HuH-7.5 (cell line): ENCODE results near the gene TAS2R4.
"Not testable (repeated sequence)": the region's sequence is repeated elsewhere in the genome, so short reads cannot be mapped to it uniquely, and the experiment has no call there.

ENCODE experiments used
- DNase-seq: peaks from one replicate; pipeline ENCODE4 v3.0.0; 2011; ENCODE audit warnings: low spot score

The TAS2R4 gene, protein sequence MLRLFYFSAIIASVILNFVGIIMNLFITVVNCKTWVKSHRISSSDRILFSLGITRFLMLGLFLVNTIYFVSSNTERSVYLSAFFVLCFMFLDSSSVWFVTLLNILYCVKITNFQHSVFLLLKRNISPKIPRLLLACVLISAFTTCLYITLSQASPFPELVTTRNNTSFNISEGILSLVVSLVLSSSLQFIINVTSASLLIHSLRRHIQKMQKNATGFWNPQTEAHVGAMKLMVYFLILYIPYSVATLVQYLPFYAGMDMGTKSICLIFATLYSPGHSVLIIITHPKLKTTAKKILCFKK

DNA sequence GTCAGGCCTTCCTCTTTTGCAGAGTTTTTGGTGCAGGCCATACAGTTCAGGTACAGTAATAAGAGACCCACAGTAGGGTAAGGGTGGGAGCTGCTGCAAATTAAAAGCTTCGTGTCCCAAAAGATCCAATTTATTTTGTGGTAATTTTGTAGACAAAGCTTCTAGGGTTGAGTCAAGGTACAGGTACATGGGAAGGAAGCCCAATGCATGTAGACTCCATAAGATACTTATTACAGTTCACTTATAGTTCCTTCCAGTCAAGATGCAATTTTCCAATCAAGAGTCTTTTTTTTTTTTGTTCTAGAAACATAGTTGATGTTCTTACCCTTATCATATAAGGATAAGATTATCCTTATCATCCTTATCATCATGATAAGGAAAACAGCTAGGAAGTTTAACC, at the start of gene TAS2R4:
Gene TAS2R4 (plus strand): TSS at position 301 of the 400 bp plus-strand sequence. CDS start 1,815 bp downstream, outside the sequence.
- DNase-seq, result no peak

DNA sequence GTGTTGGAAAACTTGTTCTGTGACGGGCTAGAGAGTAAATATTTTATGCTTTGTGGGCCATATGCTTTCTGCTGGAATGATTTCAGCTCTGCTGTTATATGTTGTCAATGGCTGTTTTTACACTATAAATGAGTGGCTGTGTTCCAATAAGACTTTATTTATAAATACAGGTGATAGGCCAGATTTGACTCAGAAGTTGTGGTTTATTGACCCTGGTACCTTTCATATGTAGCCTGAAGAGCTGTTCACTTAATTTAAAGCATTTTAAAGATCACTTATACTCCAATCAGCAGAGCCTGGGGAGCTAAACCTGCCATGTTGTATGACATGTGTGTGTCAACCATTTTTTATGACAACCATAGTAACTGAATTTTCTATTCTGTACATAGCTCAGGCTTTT, 47.5 kb upstream of the TAS2R4 start:
- no peak for DNase-seq

DNA sequence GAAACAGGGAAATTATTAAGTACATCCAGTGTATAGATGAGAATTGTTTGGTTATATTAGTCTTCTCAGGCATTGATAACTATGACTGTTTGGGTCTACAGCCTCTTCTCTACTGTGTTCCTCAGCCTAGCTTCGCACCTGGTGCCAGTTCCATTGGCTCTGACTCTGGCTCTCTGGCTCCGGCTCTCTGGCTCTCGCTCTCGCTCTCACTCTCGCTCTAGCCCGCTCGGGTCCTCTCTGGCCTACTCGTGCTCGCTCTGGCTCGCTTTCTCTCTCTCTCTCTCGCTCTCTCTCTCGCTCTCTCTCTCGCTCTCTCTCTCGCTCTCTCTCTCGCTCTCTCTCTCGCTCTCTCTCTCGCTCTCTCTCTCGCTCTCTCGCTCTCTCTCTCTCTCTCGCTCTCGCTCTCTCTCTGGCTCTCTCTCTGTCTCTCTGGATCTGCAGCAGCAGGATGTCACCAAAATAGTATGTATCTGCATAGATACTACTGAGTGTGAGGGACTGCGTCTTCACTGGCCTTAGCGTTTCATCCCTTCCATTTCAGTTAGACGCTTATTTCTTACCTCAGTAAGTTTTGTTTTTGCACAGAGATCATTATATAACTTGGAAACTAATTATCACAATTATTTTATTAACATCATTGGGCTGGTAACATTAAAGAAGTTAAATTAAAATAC, 44.9 kb upstream of the TAS2R4 start:
- DNase-seq, result no peak

DNA sequence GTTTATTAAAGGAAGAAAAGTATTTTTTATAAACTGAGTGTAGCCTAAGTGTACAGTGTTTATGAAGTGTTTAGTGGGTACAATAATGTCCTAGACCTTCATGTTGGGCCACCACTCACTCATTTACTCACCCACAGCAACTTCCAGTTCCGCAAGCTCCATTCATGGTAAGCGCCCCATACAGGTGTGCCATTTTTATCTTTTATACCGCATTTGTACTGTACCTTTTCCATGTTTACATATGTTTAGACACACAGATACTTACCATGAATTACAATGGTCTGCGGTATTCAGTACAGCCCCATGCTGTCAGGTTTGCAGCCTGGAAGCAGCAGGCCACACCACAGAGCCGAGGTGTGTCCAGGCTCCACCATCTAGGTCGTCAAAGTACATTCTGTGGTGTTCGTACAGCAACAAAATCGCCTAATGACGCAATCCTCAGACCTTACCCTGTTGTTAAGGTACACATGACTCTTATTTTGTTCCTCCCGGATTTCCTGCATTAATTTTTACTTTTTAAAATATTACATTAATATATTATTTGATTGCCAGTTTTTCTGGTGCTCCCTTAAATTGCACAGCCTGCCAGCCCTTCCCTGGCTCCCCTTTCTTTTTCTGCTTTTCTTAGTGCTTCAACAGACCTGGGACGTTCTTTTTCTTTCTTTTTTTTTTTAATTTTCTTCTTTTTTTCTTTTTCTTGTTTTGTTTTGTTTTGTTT, 39.2 kb upstream of the TAS2R4 start:
- peak; percentile 12 for DNase-seq

DNA sequence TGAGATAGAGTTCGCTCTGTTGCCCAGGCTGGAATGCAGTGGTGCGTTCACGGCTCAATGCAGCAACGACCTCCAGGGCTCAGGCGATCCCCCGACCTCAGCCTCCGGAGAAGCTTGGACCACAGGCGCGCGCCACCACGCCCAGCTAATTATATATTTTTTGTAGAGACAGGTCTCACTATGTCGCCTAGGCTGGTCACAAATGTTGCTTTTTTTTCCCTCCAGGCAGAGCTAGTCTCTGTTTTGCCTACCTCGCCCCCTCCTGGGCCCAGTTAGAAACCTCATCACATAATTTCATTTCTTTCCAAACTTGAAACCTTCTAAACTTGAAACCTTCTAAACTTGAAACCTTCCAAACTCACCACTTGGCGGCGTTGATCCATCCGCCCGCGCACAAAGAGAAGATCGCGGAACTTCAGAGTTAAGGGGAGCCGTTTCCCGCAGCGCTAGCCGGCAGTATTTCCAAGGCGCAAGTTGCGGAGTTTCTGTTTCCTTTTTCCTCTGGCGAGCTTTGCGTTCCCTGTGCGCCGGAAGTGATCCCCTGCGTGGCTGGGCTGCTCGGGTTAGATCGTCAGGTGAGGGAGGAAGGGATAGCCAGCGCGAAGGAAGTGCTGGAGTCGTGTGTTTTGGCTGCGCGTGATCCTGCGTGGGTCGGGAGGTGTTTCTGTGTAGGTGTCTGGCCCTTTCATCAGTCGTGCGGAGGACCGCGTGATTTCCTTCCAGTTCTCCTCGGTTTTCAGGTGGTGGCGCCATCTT, 38.5 kb upstream of the TAS2R4 start, which contains the start of gene SSBP1:
Gene SSBP1 (plus strand): TSS at position 523 of the 756 bp plus-strand sequence. CDS start 809 bp downstream, outside the sequence.
- DNase-seq, result peak; percentile 63

DNA sequence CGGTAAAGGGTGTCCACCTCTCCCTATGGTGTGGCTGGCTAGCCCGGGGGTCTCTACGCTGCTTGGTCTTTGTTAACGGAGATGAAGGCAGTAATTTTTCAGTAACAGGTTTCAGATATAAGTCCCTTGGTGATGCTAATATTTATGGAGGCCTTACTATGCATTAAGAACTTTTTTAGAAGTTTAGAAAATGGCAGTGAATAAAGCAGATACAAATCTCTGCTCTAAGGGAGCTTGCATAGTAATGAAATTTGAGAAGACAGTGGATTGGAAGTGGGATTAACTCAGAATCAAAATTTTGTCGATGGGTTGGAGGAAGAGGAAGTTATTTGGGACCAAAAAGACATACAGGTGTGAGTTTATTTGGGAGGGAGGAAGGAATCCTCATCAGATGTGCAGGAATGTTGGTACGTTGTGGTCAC, 37.9 kb upstream of the TAS2R4 start:
- DNase-seq, result no peak

DNA sequence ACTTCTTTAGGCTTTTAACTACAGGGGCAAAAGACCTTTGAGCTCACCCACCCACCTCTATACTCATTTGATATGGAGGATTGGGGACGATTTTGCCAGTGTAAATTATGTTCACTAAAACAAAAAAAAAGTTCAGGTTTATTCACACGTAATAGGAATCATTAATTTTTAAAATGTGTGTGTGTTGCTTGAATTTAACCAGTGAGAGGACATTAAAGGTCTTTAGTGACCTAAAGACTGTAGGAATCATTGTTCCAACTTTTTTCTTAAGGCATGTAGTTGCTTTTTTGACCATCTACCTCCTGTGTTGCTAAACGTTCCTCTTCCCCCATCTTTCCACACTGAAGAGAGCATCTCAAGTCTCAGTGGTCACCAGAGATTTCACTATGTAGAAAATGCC, 37.2 kb upstream of the TAS2R4 start:
- DNase-seq, result no peak

DNA sequence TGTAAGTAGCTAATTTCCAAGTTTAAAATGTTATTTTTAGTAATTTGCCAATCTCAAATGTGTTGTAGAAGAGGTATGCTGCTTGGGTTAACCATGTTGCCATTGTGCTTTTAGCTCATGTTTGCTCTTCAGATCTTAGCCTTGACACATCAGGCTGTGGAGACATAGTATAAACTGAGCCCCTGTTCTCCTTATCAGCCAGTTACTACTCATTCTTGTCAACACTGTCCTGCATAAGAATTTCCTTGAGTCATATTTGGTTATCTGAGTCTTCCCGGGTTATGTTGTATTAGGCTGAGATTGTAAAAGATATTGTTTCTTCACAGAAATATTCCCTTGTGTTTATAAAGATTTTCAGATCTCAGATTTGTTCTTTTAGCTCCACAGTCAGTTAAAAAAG, 34.2 kb upstream of the TAS2R4 start:
- DNase-seq, result no peak

DNA sequence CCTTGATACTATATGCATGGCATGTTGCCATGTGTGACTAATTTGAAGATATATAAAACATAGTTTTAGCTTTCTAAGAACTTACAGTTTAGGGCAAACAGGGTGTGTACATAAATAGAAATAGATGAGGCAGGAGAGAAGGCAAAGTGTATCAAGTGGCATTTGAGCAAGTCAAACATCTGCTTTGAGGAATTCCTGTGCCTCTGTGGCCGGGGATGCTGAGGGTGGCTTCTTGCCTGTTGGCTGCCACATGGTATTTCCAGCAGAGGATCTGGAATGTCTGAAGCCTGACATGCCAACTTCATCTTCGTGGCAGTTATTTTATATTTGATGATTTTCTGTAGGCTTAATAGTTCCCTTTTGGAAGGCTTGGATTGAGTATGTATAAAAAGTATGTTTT, 32.3 kb upstream of the TAS2R4 start:
- DNase-seq, result no peak

DNA sequence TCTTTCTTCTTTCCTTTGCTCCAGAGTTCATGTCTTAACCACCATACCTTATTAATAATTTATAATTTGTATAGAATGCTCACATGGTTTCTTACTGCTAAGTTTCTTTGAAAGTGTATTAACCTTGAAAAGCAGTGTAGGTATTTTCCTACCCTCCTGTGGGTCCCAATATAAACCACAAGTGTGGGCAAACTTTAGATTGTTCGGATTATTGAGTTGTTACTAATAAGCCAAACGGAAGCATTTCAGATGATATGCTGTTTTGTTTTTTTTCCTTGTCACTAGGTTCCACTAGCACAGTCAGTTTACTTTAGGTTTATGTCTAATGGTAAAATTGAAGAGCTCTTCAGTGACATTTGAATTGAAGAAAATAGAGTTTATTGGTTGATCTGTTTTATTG, 28.1 kb upstream of the TAS2R4 start:
- no peak for DNase-seq

DNA sequence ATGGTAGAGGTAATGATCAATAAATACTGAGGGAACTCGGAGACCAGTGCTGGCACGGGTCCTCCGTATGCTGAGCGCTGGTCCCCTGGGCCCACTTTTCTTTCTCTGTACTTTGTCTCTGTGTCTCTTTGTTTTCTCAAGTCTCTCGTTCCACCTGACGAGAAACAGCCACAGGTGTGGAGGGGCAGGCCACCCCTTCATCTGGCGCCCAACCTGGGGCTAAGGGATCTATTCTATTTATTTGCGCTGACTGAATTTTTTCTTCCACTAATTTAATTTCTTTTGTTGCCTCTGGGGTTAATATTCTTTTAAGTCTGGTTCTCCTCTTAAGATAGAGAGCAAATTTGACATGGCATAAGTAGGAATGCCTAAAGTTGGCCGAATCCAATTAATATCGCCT, 24.6 kb upstream of the TAS2R4 start:
- DNase-seq, result not testable (repeated sequence)

DNA sequence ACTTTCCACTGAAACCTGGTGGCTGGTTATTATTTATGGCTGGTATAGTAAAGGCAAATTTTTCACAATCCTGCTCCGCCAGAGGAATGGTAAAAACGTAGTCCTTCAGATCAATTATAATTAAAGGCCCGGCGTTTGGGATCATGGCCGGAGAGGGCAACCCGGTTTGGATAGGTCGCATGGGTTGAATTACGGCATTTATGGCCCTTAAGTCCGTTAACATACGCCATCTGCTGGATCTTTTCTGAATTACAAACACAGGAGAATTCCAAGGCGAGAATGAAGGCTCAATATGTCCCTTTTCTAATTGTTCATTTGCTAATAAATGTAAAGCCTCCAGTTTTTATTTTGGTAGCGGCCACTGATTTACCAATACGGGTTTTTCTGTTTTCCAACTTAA, 23.8 kb upstream of the TAS2R4 start:
- DNase-seq, result no peak

DNA sequence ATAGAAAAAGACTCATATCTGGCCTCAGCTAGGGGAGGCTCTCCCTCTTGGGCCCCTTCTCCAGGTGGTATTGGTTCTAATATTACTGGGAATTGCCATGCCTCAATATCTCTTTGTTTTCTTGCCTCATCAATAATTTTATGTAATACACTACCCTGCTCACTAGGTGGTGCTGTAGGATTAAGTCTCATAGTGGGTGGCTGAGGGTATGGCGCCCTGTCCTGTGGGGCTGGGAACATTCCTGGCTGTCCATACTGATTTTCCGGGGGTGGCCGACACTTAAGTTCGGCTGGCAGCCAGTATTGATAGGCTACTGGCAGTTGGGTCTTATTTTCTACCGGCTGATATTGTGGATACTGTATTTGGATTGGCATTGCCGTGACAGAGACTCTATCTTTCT, 21.5 kb upstream of the TAS2R4 start:
- DNase-seq, result no peak

DNA sequence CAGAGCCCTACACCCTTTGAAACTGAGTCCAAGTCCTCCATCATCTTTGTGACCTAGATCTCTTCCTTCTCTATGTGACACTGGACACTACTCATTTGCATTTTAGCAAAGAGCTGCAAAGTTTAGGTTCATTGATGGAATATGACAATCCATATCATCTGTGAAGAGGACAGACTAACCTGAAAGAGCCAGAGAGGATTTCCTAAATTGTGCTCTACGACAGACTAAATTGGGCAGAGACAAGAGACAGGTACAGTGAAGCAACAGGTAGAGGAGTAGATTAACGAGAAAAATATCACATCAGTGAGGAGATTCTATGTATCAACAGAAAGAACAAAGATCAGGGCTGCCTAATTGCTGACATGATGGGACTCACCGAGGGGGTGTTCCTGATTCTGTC, 12.7 kb upstream of the TAS2R4 start, which contains the start of gene TAS2R3:
Gene TAS2R3 (plus strand): TSS at position 301 of the 400 bp plus-strand sequence. CDS start 62 bp downstream, at position 363.
- no peak for DNase-seq

DNA sequence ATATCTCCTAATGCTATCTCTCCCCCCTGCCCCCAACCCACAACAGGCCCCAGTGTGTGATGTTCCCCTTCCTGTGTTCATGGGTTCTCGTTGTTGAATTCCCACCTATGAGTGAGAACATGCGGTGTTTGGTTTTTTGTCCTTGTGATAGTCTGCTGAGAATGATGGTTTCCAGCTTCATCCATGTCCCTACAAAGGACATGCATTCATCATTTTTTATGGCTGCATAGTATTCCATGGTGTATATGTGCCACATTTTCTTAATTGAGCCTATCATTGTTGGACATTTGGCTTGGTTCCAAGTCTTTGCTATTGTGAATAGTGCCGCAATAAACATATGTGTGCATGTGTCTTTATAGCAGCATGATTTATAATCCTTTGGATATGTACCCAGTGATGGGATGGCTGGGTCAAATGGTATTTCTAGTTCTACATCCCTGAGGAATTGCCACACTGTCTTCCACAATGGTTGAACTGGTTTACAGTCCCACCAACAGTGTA, 6.3 kb upstream of the TAS2R4 start:
- DNase-seq, result not testable (repeated sequence)

DNA sequence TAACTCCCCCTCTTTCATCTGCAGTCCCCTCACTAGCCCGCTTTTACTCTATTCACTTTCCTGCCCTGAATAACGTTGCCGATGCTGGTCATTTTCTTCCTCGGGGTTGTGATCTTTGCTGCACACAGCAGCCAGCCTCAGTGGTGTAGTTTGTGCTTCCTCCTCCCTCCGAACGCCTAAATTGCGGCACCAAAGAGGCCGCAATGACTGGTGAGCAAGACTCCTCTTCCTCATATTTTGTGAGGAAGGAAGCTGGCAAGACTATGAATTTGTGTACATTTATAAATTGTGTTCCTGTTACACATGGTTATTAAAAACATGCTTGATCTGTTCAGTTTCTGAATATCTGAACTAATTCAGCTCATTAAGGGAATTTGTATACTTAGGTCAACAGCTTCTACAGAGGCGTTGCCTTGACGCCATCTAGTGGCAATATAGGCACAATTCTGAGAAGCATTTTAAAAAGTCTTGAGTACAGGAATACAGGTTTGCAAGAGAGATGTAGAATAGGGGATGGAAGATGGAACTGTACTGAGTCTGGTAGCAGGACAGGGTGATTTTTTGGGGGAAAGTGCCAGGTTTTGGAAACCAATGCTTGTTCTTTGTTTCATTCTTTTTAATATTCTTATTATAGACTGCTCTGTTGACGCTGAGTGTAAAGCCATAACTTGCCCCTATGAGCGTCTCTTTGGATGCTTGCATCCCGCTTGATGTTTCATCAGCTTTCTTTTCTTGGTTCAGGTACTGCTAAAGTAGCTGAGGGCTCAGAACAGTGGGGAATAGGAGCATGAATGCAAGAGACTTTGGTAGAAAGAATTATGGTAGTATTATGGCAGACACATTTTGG, 9.5 kb downstream of the TAS2R4 start:
- peak; percentile 42 for DNase-seq

DNA sequence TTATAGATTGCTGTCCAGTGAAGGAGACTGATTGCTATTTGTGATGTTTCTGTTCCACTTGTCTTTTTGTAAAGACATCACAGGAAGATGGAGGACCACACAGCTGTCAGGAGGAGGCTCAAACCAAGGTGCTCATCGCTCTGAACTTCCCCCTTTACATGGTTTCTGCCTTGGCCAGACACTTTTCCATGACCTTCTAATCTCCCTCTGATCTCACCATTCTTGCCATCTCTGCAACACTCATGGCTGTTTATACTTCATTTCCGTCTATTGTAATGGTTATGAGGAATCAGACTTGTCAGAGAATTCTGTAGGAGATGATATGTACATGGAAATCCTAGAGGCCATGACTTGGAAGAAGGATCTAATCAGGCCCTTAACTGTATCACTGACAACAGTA, 11.8 kb downstream of the TAS2R4 start:
- DNase-seq, result no peak

DNA sequence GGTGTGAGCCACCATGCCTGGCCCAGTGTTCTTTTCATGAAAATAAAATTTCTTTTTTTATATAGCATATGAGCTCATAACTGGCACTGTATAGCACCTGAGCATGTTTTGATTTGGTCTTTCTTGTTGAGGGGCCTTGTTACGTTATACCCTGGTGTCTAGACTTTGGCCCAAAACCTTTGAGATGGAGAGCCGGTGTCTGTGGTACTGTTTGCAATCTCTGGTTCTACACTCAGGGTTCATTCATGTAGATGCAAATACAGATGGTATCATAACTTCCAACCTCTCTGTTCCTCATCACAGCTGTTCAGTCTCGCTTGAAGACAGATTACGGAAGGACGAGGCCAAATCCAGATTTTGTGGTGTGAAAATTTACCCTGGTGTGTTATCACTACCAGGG, 13.4 kb downstream of the TAS2R4 start, which contains the start of gene TAS2R5:
Gene TAS2R5 (plus strand): TSS at position 301 of the 400 bp plus-strand sequence. CDS start 145 bp downstream, outside the sequence.
- DNase-seq, result no peak

DNA sequence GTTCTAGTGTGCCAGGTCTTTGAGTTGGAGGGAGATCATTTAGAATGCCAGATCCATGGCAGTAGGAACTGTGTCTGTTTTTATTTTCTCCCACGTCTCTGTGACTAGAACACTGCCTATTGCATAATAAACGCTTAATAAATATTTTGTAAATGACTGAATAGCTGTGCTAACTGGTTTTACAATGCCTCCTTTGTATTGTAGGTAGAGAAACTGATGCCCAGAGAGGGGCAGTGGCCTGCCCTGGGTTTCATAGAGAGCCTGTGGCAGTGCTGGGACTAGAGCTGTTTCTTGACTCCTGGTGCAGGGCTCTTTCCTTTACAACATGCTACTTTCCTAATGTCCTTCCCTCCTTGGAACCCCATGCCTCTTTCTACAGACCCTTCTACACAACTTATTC, 16.1 kb downstream of the TAS2R4 start:
- no peak for DNase-seq

DNA sequence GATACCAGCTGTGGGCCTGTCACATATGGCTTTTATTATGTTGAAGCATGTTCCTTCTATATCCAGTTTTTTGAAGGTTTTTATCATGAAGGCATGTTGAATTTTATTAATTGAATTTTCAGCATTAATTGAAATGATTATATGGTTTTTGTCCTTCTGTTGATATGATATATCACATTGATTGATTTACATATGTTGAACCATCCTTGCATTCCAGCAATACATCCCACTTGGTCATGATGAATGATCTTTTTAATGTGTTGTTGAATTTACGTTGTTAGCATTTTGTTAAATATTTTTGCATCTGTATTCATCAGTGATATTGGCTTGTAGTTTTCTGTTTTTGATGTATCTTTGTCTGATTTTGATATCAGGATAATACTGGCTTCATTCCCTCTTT, 43.6 kb downstream of the TAS2R4 start:
- no peak for DNase-seq

DNA sequence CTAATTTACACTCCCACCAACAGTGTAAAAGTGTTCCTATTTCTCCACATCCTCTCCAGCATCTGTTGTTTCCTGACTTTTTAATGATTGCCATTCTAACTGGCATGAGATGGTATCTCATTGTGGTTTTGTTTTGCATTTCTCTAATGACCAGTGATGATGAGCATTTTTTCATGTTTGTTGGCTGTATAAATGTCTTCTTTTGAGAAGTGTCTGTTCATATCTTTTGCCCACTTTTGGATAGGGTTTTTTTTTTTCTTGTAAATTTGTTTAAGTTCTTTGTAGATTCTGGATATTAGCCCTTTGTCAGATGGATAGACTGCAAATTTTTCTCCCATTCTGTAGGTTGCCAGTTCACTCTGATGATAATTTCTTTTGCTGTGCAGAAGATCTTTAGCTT, 46.0 kb downstream of the TAS2R4 start:
- DNase-seq, result not testable (repeated sequence)
